Measurements from ENCODE around the gene CENPB. TPM values are rescaled to one million over a fixed set of nuclear protein-coding genes. Genes with fewer than 3 reads are reported as not detected.
"Not testable (repeated sequence)": the region's sequence is repeated elsewhere in the genome, so short reads cannot be mapped to it uniquely, and the experiment has no call there.

Gene CENPB
- total and polyA plus RNA-seq, 7 donors = 52.7 to 99.9 (median 73.4) TPM

DNA sequence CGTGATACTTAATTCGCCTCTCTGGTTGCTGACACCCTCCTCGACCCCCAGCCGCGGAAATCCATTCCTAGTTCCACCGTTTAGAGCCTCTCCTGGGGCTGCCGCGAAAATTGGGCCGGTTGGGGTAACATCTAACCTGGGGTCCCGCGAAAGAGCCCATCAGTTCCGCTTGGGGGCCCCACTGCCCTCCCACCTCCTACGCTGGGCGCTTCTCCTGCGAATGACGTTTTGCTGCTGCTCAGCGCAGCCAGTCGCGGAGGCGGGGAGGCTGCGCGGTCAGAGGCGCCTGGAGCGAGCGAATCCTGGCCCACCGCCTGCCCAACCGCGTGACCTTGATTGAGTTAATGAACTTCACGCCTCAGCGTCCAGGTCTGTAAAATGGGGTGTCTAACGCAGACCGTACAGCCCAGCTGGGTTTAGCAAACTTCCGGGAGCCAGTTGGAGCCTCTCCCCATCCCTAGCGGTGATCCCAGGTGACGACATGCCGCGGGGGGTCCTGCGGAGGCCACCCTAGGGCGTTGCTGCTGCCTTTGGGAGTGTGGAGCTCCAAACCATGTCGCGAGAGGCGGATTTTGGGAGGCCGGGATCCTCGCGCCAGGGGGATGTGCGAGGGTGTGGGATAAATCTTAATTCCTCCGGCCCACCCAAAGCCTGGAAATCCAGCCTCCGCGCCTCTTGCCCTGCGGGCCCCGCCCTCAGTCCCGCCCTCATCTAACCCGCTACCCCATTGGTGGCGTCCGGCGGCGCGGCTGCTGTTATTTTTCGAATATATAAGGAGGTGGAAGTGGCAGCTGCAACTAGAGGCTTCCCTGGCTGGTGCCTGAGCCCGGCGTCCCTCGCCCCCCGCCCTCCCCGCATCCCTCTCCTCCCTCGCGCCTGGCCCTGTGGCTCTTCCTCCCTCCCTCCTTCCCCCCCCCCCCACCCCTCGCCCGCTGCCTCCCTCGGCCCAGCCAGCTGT, 9.2 kb upstream of the CENPB start, which contains the start of gene CDC25B:
Gene CDC25B, plus strand, starts transcription at position 800 of the 958 bp plus-strand sequence. CDS start 222 bp downstream, outside the sequence.
- DNase-seq = peak; percentile 98
- peak within 1 kb of the TSS; percentile 96 to 99 (median 98) for H3K27ac ChIP-seq
- intact Hi-C loops (cut with DNase I) = loop anchor here (1.0 to 2.0 kb wide), 2 partner anchors 10 to 15 kb away; no protein-coding TSS in a partner anchor
- TF ChIP-seq EP300 (IDR thresholded peaks at IDR 0.05) = peak in 1 of 4 donors; percentile 1
- TF ChIP-seq, protein P1, sequence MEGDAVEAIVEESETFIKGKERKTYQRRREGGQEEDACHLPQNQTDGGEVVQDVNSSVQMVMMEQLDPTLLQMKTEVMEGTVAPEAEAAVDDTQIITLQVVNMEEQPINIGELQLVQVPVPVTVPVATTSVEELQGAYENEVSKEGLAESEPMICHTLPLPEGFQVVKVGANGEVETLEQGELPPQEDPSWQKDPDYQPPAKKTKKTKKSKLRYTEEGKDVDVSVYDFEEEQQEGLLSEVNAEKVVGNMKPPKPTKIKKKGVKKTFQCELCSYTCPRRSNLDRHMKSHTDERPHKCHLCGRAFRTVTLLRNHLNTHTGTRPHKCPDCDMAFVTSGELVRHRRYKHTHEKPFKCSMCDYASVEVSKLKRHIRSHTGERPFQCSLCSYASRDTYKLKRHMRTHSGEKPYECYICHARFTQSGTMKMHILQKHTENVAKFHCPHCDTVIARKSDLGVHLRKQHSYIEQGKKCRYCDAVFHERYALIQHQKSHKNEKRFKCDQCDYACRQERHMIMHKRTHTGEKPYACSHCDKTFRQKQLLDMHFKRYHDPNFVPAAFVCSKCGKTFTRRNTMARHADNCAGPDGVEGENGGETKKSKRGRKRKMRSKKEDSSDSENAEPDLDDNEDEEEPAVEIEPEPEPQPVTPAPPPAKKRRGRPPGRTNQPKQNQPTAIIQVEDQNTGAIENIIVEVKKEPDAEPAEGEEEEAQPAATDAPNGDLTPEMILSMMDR (IDR thresholded peaks at IDR 0.05) = peak; percentile 41 to 86 (median 82)
- TF ChIP-seq POLR2A (IDR thresholded peaks at IDR 0.05) = peak; percentile 34 to 51
- TF ChIP-seq POLR2AphosphoS5 (IDR thresholded peaks at IDR 0.05) = peak; percentile 73 to 80 (median 78)
- peak within 1 kb of the TSS; percentile 44 to 79 (median 70) for H3K4me3 ChIP-seq
- peaks cover 0 to 50% (median 44%) of the 10 kb centered on the region in 4 donors for H3K4me1 ChIP-seq
- no peaks in the 10 kb centered on the region for H3K27me3 ChIP-seq
- 1 to 3% methylated on average over 69 of the region's 69 CpGs for WGBS, 2 donors
- H3K9me3 ChIP-seq = no peaks in the 10 kb centered on the region
- H3K36me3 ChIP-seq = peaks cover 0 to 22% (median 11%) of the 10 kb centered on the region in 4 donors

- WGBS, 2 donors = 83 to 90% methylated on average over 25 of the region's 25 CpGs
- H3K27ac ChIP-seq = peak overlapping the region; percentile 96 to 99 (median 98)
- no peaks in the 10 kb centered on the region for H3K27me3 ChIP-seq
- no peaks in the 10 kb centered on the region for H3K9me3 ChIP-seq
- DNase-seq = no peak
- TF ChIP-seq POLR2AphosphoS5 (IDR thresholded peaks at IDR 0.05) (no peak), EP300 (IDR thresholded peaks at IDR 0.05) (no peak), POLR2A (IDR thresholded peaks at IDR 0.05) (no peak)
- TF ChIP-seq, protein P1 (IDR thresholded peaks at IDR 0.05) = no peak
- intact Hi-C loops (cut with DNase I) = no loop called here
- H3K4me3 ChIP-seq = peak overlapping the region; percentile 44 to 79 (median 70)
- H3K36me3 ChIP-seq = peaks cover 0 to 13% (median 4%) of the 10 kb centered on the region in 4 donors
- H3K4me1 ChIP-seq = peaks cover 0 to 46% (median 42%) of the 10 kb centered on the region in 4 donors
Measured at GRCh38 chr20:3794701-3795420, 8.3 kb upstream of the CENPB start.

- 88 to 90% methylated on average over 1 to 3 of the region's 3 CpGs for WGBS, 2 donors
Measured at GRCh38 chr20:3794168-3794567, 7.6 kb upstream of the CENPB start.

GRCh38 chr20:3789201-3789600, 2.7 kb upstream of the CENPB start:
- WGBS, 2 donors = 88 to 94% methylated on average over 4 of the region's 4 CpGs
- intact Hi-C loops (cut with DNase I) = loop anchor here (10.0 kb wide), 1 partner anchor 226 kb away; the partner anchor contains the start of gene RNF24
- not testable (repeated sequence) for DNase-seq

More at GRCh38 chr20:3794168-3794567, 7.6 kb upstream of the CENPB start:
- H3K9me3 ChIP-seq; H3K27me3 ChIP-seq; H3K36me3 ChIP-seq; DNase-seq; intact Hi-C loops (cut with DNase I); H3K4me3 ChIP-seq: not testable (repeated sequence)
- Histone ChIP-seq H3K27ac (peak overlapping the region in 2 of 4 donors; percentile 99), H3K4me1 (peaks cover 0 to 39% (median 35%) of the 10 kb centered on the region in 4 donors)

DNA sequence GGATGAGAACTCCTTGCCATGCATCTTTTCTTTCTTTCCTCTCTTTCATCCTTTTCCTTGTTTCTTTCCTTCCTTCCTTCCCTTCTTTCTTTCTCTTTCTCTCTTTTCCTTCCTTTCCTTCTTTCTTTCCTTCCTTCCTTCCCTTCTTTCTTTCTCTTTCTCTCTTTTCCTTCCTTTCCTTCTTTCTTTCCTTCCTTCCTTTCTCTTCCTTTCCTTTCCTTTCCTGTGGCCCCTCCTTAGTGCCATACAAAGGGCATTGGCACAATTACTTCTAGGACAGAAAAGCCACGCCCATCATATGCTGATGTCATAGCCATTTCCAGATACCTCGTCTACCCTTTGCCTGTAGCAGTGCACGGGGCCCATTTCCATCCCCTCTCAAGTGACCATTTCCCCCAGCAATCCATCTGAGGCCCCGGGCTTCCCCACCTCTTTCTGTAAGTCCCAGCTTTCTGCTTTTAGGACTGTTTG, 2.2 kb upstream of the CENPB start:
- H3K4me3 ChIP-seq = no peak overlapping the region
- DNase-seq = no peak
- intact Hi-C loops (cut with DNase I) = loop anchor here (10.0 kb wide), 1 partner anchor 226 kb away; the partner anchor contains the start of gene RNF24
- peaks cover 0 to 32% (median 29%) of the 10 kb centered on the region in 4 donors for H3K4me1 ChIP-seq
- WGBS, 2 donors = 17 to 53% methylated on average over 4 of the region's 4 CpGs
- H3K9me3 ChIP-seq = no peaks in the 10 kb centered on the region
- peaks cover 0 to 7% (median 0%) of the 10 kb centered on the region in 4 donors for H3K36me3 ChIP-seq
- H3K27ac ChIP-seq = peak overlapping the region in 1 of 4 donors; percentile 37
- H3K27me3 ChIP-seq = no peaks in the 10 kb centered on the region
- no peak for TF ChIP-seq EP300 (IDR thresholded peaks at IDR 0.05)
- TF ChIP-seq, protein P1 (IDR thresholded peaks at IDR 0.05) = no peak
- TF ChIP-seq POLR2A (IDR thresholded peaks at IDR 0.05) = no peak
- no peak for TF ChIP-seq POLR2AphosphoS5 (IDR thresholded peaks at IDR 0.05)

More at GRCh38 chr20:3789201-3789600, 2.7 kb upstream of the CENPB start:
- H3K27ac ChIP-seq, H3K4me3 ChIP-seq, H3K36me3 ChIP-seq, H3K27me3 ChIP-seq, H3K9me3 ChIP-seq: not testable (repeated sequence)
- peaks cover 0 to 27% (median 24%) of the 10 kb centered on the region in 4 donors for H3K4me1 ChIP-seq
